IPS DF 4.7 (cell line): Measurements from ENCODE around the gene UBE2N.
"Not testable (repeated sequence)": the region's sequence is repeated elsewhere in the genome, so short reads cannot be mapped to it uniquely, and the experiment has no call there.

Experiments
- DNase-seq: peaks from one replicate; pipeline ENCODE4 v3.0.0-alpha.2; 2013; ENCODE audit warnings: low spot score; ENCODE audit errors: extremely low read depth

UBE2N gene

GRCh38 chr12:93447555-93448290, 6.0 kb upstream of the UBE2N start:
- no peak for DNase-seq

- DNase-seq: no peak
Observed at GRCh38 chr12:93443576-93443975, 1.8 kb upstream of the UBE2N start.

GRCh38 chr12:93442411-93443340, 929 bp upstream of the UBE2N start:
- DNase-seq: no peak

GRCh38 chr12:93441081-93441616, 598 bp downstream of the UBE2N start:
- DNase-seq: no peak

GRCh38 chr12:93440043-93440835, 1.5 kb downstream of the UBE2N start:
- no peak for DNase-seq

- DNase-seq: no peak
Observed at GRCh38 chr12:93438266-93439050, 3.3 kb downstream of the UBE2N start.

GRCh38 chr12:93434256-93434865, 7.4 kb downstream of the UBE2N start:
- DNase-seq: no peak

- not testable (repeated sequence) for DNase-seq
Observed at GRCh38 chr12:93432031-93432430, 9.7 kb downstream of the UBE2N start.

GRCh38 chr12:93430280-93430679, 11.5 kb downstream of the UBE2N start:
- DNase-seq: no peak

- no peak for DNase-seq
Observed at GRCh38 chr12:93429852-93430251, 11.9 kb downstream of the UBE2N start.

- DNase-seq: no peak
Observed at GRCh38 chr12:93429448-93429847, 12.3 kb downstream of the UBE2N start.

GRCh38 chr12:93427779-93428564, 13.8 kb downstream of the UBE2N start:
- no peak for DNase-seq

GRCh38 chr12:93426412-93426805, 15.3 kb downstream of the UBE2N start:
- no peak for DNase-seq

- DNase-seq: no peak
Observed at GRCh38 chr12:93425736-93426411, 15.9 kb downstream of the UBE2N start.

- no peak for DNase-seq
Observed at GRCh38 chr12:93422050-93422449, 19.7 kb downstream of the UBE2N start.

GRCh38 chr12:93419388-93420034, 22.2 kb downstream of the UBE2N start:
- DNase-seq: no peak

- no peak for DNase-seq
Observed at GRCh38 chr12:93417967-93418480, 23.7 kb downstream of the UBE2N start.
